T-cell (primary cell): ENCODE measurements around the gene KHDC4. TPM values are rescaled to one million over a fixed set of nuclear protein-coding genes. Genes with fewer than 3 reads are reported as not detected.

Experiments
- ATAC-seq, 4 experiments: fragments of 200-7000 bp in 3 of 4; fragments of 150-1000 bp in 1 of 4; cut with Tn5 transposase; replicated peaks in 1 of 4; 1 replicate in 3 of 4; 2 replicates in 1 of 4; pipeline ENCODE4 v1.10.0; 2021; ENCODE audit warnings: moderate library complexity in 3 of 4, mild to moderate bottlenecking in 2 of 4, moderate number of reproducible peaks in 1 of 4
- CTCF ChIA-PET, 2 donors: fragments of 300-600 bp; sonication (Branson Sonifier 250); formaldehyde crosslinking; loops; one replicate each; lab custom pipeline; 2022; ENCODE audit warnings: antibody characterized with exemption in 2 of 2; lab: Charles Lee
- POLR2A ChIA-PET, 2 donors: fragments of 300-600 bp; sonication (Branson Sonifier 250); formaldehyde crosslinking; loops; one replicate each; lab custom pipeline; 2022; ENCODE audit warnings: antibody characterized with exemption in 2 of 2; lab: Charles Lee
- DNase-seq, 35 experiments: peaks; one replicate each; pipeline versions ENCODE4 v3.0.0 to v3.0.0-alpha.2; 2013 to 2023
- H3K27ac ChIP-seq: one replicate; pipeline ENCODE4 v1.5.1; 2013; ENCODE audit warnings: low read length
- H3K27me3 ChIP-seq, 2 experiments: replicated peaks in 1 of 2; 1 replicate in 1 of 2; 2 replicates in 1 of 2; pipeline versions ENCODE4 v1.6.1 to v1.7.0; 2013; ENCODE audit warnings: low read length in 1 of 2, mixed read lengths in 1 of 2; ENCODE audit not compliant: control insufficient read depth in 2 of 2, insufficient read depth in 2 of 2; ENCODE audit errors: extremely low read depth in 1 of 2
- H3K36me3 ChIP-seq, 2 donors: 1 replicate in 1 of 2; 2 replicates in 1 of 2; pipeline versions ENCODE4 v1.6.1 to v1.7.0; 2013; ENCODE audit warnings: low read length in 1 of 2; ENCODE audit not compliant: control insufficient read depth in 2 of 2, insufficient read depth in 1 of 2; ENCODE audit errors: extremely low read depth in 1 of 2
- H3K4me1 ChIP-seq, 2 experiments: 1 replicate in 1 of 2; 2 replicates in 1 of 2; pipeline versions ENCODE4 v1.6.1 to v1.7.0; 2013; ENCODE audit warnings: low read length in 2 of 2, mixed read lengths in 1 of 2; ENCODE audit not compliant: insufficient read depth in 2 of 2, control insufficient read depth in 1 of 2; ENCODE audit errors: extremely low read depth in 1 of 2
- H3K4me3 ChIP-seq, 2 donors: 1 replicate in 1 of 2; 2 replicates in 1 of 2; pipeline versions ENCODE4 v1.5.1 to v1.7.0; 2013; ENCODE audit warnings: mild to moderate bottlenecking in 2 of 2, low read length in 1 of 2, moderate library complexity in 1 of 2; ENCODE audit not compliant: control insufficient read depth in 1 of 2; ENCODE audit errors: extremely low read depth in 1 of 2
- H3K9me3 ChIP-seq: 2 replicates; pipeline ENCODE4 v1.7.0; 2013
- H3K27ac Mint-ChIP-seq, 2 donors: one replicate each; pipeline ENCODE4 v1.8.0; 2020 to 2021; ENCODE audit warnings: mild to moderate bottlenecking in 2 of 2, mixed read lengths in 2 of 2
- H3K27me3 Mint-ChIP-seq, 2 donors: one replicate each; pipeline ENCODE4 v1.8.0; 2021 to 2022; ENCODE audit warnings: mixed read lengths in 2 of 2
- H3K36me3 Mint-ChIP-seq: one replicate; pipeline ENCODE4 v1.8.0; 2021; ENCODE audit warnings: mixed read lengths
- H3K4me1 Mint-ChIP-seq, 3 donors: one replicate each; pipeline ENCODE4 v1.8.0; 2020 to 2022; ENCODE audit warnings: mixed read lengths in 3 of 3, mild to moderate bottlenecking in 1 of 3
- H3K4me3 Mint-ChIP-seq, 3 donors: one replicate each; pipeline ENCODE4 v1.8.0; 2020 to 2022; ENCODE audit warnings: mild to moderate bottlenecking in 3 of 3, mixed read lengths in 3 of 3, moderate library complexity in 3 of 3
- H3K9me3 Mint-ChIP-seq, 3 donors: one replicate each; pipeline ENCODE4 v1.8.0; 2020 to 2022; ENCODE audit warnings: mixed read lengths in 3 of 3
- WGBS: methylation state at CpG from one replicate; pipeline ENCODE4 v1.1.5; 2013; ENCODE audit warnings: missing lambda C conversion rate; ENCODE audit not compliant: insufficient coverage; 5-methylcytosine and 5-hydroxymethylcytosine counted together
- total RNA-seq, 35 experiments: library from RNA in 6 of 35; stranded (reverse) in 6 of 35; fragments of 120-200 nt in 1 of 35; gene quantifications; one replicate each; pipeline versions ENCODE4 v1.2.1 to v1.2.4 and lab custom pipeline; 2013 to 2026

Gene KHDC4
- total RNA-seq, 5 donors from 2014 or later (not counting 1 experiment from before 2014, with no cell fraction given) = 44.5 to 102 (median 85.6) TPM

DNA sequence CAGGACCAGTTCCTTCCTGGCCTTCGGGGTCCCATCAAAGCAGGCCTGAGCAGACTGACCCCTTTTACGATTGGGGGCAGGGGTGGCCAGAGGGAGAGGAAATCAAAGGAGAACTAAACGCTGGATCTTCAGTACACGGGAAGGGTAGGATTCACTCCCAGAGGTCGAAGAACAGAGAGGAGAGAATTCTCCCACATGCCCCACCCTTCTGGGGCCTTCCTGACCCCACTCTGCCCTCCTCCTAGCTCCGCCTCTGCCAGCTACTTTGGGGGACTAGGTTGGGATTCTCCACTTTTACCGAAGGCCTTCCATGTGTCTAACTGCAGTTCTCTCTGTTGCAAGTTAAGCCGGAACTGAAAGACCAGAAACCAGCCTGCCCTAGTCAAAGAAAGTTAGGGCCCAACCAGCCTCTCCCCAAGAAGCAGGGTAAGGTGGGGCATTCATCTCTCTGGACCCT is 44.8 kb upstream of the KHDC4 start:
- H3K4me1 Mint-ChIP-seq = peaks cover 66 to 86% (median 76%) of the 10 kb centered on the region in 3 donors
- Histone ChIP-seq H3K4me3 (peak overlapping the region; percentile 91 to 97), H3K27me3 (no peaks in the 10 kb centered on the region), H3K9me3 (no peaks in the 10 kb centered on the region), H3K27ac (peak overlapping the region; percentile 64), H3K4me1 (peaks cover 36 to 87% of the 10 kb centered on the region in 2 experiments), H3K36me3 (peaks cover 5 to 7% of the 10 kb centered on the region in 2 donors)
- H3K36me3 Mint-ChIP-seq = peaks cover 8% of the 10 kb centered on the region
- POLR2A ChIA-PET = interaction anchor here in 1 of 2 donors (0.8 to 0.9 kb wide), 2 partner anchors 67 to 1187 kb away, joined by 3 to 11 read pairs; no protein-coding TSS in a partner anchor
- CTCF ChIA-PET = interaction anchor here in 1 of 2 donors (0.5 to 1.3 kb wide), 7 partner anchors 9 to 355 kb away, joined by 3 to 7 read pairs (median 3); partner anchors contain the start of gene KHDC4
- 0% methylated on average over 3 of the region's 8 CpGs for WGBS
- H3K27ac Mint-ChIP-seq = peak overlapping the region; percentile 93 to 94
- ATAC-seq (no peak), DNase-seq (peak in 1 of 35 experiments; percentile 44)
- H3K4me3 Mint-ChIP-seq = peak overlapping the region; percentile 85 to 97 (median 97)
- no peaks in the 10 kb centered on the region for H3K9me3 Mint-ChIP-seq
- H3K27me3 Mint-ChIP-seq = no peaks in the 10 kb centered on the region

DNA sequence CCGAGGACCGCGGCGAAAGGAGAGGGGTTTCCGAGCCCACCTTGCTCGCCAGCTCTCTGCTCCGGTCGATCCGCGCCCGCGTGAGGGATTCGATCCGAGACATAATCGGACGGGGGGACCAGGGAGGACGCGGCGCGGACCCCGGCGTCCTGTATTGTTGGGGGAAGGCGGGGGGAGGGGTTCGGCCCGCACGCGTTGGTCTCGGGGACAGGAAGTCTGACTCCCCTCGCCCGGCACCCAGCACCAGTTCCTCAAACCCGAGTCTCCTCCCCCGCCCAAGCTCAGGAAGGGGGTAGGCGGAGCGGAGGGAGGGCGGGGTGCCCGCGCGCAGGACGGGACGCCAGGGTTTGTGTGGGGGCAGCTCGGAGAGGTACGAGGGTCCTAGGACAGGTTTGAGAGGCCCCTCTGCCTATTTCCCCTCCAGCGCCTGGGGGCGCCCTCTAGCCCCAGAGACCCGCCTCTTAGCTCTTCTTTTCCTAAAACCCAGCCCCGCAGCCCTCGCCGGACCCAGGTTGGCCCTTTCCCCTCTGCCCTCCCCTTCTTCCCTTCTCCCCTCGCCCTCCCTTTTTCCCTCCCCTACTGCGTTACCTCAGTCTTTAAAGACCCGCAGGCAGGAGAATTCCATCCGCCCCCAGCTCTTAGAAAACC is 44.2 kb upstream of the KHDC4 start, which contains the start of gene ARHGEF2:
Gene ARHGEF2 (minus strand): TSS at position 223 of the 648 bp plus-strand sequence. CDS start 120 bp downstream, at position 103.
- Histone ChIP-seq H3K36me3 (peaks cover 5 to 11% of the 10 kb centered on the region in 2 donors), H3K27me3 (no peaks in the 10 kb centered on the region), H3K4me1 (peaks cover 37 to 87% of the 10 kb centered on the region in 2 experiments), H3K9me3 (no peaks in the 10 kb centered on the region), H3K27ac (peak within 1 kb of the TSS; percentile 64), H3K4me3 (peak within 1 kb of the TSS; percentile 91 to 97)
- peak within 1 kb of the TSS; percentile 93 to 94 for H3K27ac Mint-ChIP-seq
- 0% methylated on average over 20 of the region's 52 CpGs for WGBS
- no peaks in the 10 kb centered on the region for H3K9me3 Mint-ChIP-seq
- no peaks in the 10 kb centered on the region for H3K27me3 Mint-ChIP-seq
- peaks cover 8% of the 10 kb centered on the region for H3K36me3 Mint-ChIP-seq
- CTCF ChIA-PET = interaction anchor here in 1 of 2 donors (0.6 to 1.3 kb wide), 7 partner anchors 8 to 356 kb away, joined by 3 to 7 read pairs (median 3); partner anchors contain the start of gene KHDC4
- ATAC-seq (peak; percentile 68 to 74 (median 72)), DNase-seq (peak; percentile 46 to 83 (median 68))
- H3K4me3 Mint-ChIP-seq = peak within 1 kb of the TSS; percentile 85 to 97 (median 97)
- POLR2A ChIA-PET = interaction anchor here (0.5 to 1.1 kb wide), 9 partner anchors 9 to 1378 kb away, joined by 3 to 11 read pairs (median 4); no protein-coding TSS in a partner anchor
- peaks cover 68 to 86% (median 77%) of the 10 kb centered on the region in 3 donors for H3K4me1 Mint-ChIP-seq

- H3K36me3 ChIP-seq = peaks cover 5 to 15% of the 10 kb centered on the region in 2 donors
- POLR2A ChIA-PET = interaction anchor here (0.5 to 2.1 kb wide), 11 partner anchors 8 to 1377 kb away, joined by 3 to 15 read pairs (median 6); partner anchors contain the start of gene KHDC4 (in 1 of the 2)
- Mint-ChIP-seq H3K27ac (peak overlapping the region; percentile 93 to 94), H3K4me1 (peaks cover 68 to 86% (median 77%) of the 10 kb centered on the region in 3 donors), H3K4me3 (peak overlapping the region; percentile 85 to 97 (median 97)), H3K27me3 (no peaks in the 10 kb centered on the region), H3K36me3 (peaks cover 8% of the 10 kb centered on the region), H3K9me3 (no peaks in the 10 kb centered on the region)
- WGBS = under 1% methylated on average over 25 of the region's 52 CpGs
- ATAC-seq (peak; percentile 13 to 38 (median 19)), DNase-seq (peak in 9 of 35 experiments; percentile 16 to 55 (median 31))
- H3K27ac ChIP-seq = peak overlapping the region; percentile 64
- H3K4me3 ChIP-seq = peak overlapping the region; percentile 91 to 97
- H3K27me3 ChIP-seq = no peaks in the 10 kb centered on the region
- H3K9me3 ChIP-seq = no peaks in the 10 kb centered on the region
- H3K4me1 ChIP-seq = peaks cover 42 to 87% of the 10 kb centered on the region in 2 experiments
- CTCF ChIA-PET = interaction anchor here in 1 of 2 donors (0.7 to 1.8 kb wide), 10 partner anchors 8 to 402 kb away, joined by 3 to 10 read pairs (median 5); no protein-coding TSS in a partner anchor
Observed at GRCh38 chr1:155977690-155978324, 43.6 kb upstream of the KHDC4 start.

GRCh38 chr1:155976913-155977689 is 42.9 kb upstream of the KHDC4 start:
- Histone ChIP-seq H3K27me3 (no peaks in the 10 kb centered on the region), H3K4me3 (peak overlapping the region; percentile 91 to 97), H3K27ac (peak overlapping the region; percentile 64), H3K9me3 (no peaks in the 10 kb centered on the region), H3K4me1 (peaks cover 48 to 87% of the 10 kb centered on the region in 2 experiments), H3K36me3 (peaks cover 5 to 20% of the 10 kb centered on the region in 2 donors)
- peak in 2 of 35 experiments; percentile 25 to 29 for DNase-seq
- no peaks in the 10 kb centered on the region for H3K27me3 Mint-ChIP-seq
- CTCF ChIA-PET = interaction anchor here in 1 of 2 donors (0.6 to 1.8 kb wide), 12 partner anchors 12 to 749 kb away, joined by 3 to 10 read pairs (median 5); no protein-coding TSS in a partner anchor
- WGBS = 0% methylated on average over 3 of the region's 5 CpGs
- ATAC-seq = peak in 3 of 4 experiments; percentile 5 to 11 (median 10)
- peak overlapping the region; percentile 85 to 97 (median 97) for H3K4me3 Mint-ChIP-seq
- peaks cover 8% of the 10 kb centered on the region for H3K36me3 Mint-ChIP-seq
- no peaks in the 10 kb centered on the region for H3K9me3 Mint-ChIP-seq
- peak overlapping the region; percentile 93 to 94 for H3K27ac Mint-ChIP-seq
- POLR2A ChIA-PET = interaction anchor here (0.6 to 2.1 kb wide), 4 partner anchors 43 to 669 kb away, joined by 3 to 15 read pairs (median 6); partner anchors contain the start of gene KHDC4 (in 2 of the 2)
- H3K4me1 Mint-ChIP-seq = peaks cover 69 to 86% (median 77%) of the 10 kb centered on the region in 3 donors

DNA sequence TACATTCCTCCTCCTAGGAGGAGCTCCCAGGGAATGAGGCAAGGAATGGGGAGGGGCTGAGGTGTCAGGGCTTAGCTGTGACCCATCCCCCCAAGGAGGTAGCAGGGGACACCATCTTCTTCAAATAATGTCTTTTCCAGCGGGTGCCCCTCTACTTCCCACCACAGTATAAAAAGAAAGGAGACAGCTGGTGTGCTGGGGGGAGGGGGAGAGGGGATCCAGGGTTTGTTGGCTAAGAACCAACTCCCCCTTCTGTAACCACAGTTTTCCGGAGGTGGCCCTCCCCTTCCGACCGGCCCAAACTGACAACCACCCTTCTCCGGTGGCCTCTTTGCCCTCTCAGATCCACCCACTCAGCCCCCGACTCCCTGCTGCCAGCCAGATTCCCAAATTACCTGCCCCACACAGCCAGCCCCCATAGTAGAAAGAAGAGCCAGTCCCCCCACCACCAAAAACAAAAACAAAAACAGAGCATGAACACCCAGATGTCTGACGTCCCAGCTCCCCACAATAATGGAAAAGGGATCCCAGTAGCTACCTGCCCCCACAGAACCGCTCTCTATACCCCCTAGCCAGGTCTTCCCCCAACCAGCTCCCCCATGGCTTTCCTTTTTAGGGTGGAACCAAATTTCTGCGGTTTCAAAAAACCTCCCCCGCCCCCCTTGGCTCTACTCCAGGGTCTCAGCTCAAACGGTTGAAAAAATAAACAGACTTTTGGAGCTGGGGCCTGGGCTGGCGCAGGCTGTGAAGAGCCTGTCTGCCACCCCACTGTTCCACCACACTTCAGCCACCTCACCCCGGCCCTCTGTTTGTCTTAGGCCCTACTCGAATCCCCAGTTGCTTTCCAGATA is 42.1 kb upstream of the KHDC4 start:
- Mint-ChIP-seq H3K9me3 (no peaks in the 10 kb centered on the region), H3K36me3 (peaks cover 8% of the 10 kb centered on the region)
- WGBS = 0% methylated on average over 9 of the region's 14 CpGs

More for the DNA sequence above, 42.1 kb upstream of the KHDC4 start:
- ChIA-PET CTCF (interaction anchor here (0.6 to 1.8 kb wide), 12 partner anchors 13 to 748 kb away, joined by 3 to 10 read pairs (median 5); no protein-coding TSS in a partner anchor), POLR2A (interaction anchor here (0.6 to 2.1 kb wide), 3 partner anchors 42 to 60 kb away, joined by 3 to 15 read pairs (median 3); partner anchors contain the start of gene KHDC4 (in 2 of the 2))
- Histone ChIP-seq H3K4me1 (peaks cover 47 to 87% of the 10 kb centered on the region in 2 experiments), H3K4me3 (peak overlapping the region; percentile 91 to 97), H3K36me3 (peaks cover 5 to 20% of the 10 kb centered on the region in 2 donors), H3K27me3 (no peaks in the 10 kb centered on the region), H3K27ac (peak overlapping the region; percentile 64), H3K9me3 (no peaks in the 10 kb centered on the region)
- Mint-ChIP-seq H3K27me3 (no peaks in the 10 kb centered on the region), H3K4me1 (peaks cover 68 to 86% (median 76%) of the 10 kb centered on the region in 3 donors), H3K27ac (peak overlapping the region; percentile 93 to 94), H3K4me3 (peak overlapping the region; percentile 85 to 97 (median 97))
- peak; percentile 52 to 84 (median 72) for DNase-seq
- peak; percentile 35 to 40 (median 36) for ATAC-seq
